K562 (cell line): ENCODE measurements around the gene TIAM1. TPM values are rescaled to one million over a fixed set of nuclear protein-coding genes. Genes with fewer than 3 reads are reported as not detected.

Experiments
- ARNT ChIP-seq, 2 experiments: fragments of 450-650 bp; IDR thresholded peaks; 2 replicates each; pipeline ENCODE4 v1.6.1; 2016; ENCODE audit warnings: mild to moderate bottlenecking in 1 of 2
- CGGBP1 ChIP-seq: fragments of 250-450 bp; sonication (Bioruptor Pico); IDR thresholded peaks from 2 replicates; pipeline ENCODE4 v1.9.0; 2021; ENCODE audit warnings: mild to moderate bottlenecking
- FOS ChIP-seq: IDR thresholded peaks from 3 replicates; pipeline ENCODE4 v1.6.1; 2011; ENCODE audit not compliant: insufficient read length; ENCODE audit errors: extremely low read depth
- PBX2 ChIP-seq, 2 experiments: IDR thresholded peaks in 1 of 2; conservative IDR thresholded peaks in 1 of 2; 2 replicates each; pipeline ENCODE4 v1.6.1; 2016; ENCODE audit warnings: low read depth in 2 of 2, mild to moderate bottlenecking in 1 of 2, missing compliant biosample characterization in 1 of 2, missing genetic modification characterization in 1 of 2, moderate library complexity in 1 of 2
- PHF20 ChIP-seq: fragments of 450-650 bp; IDR thresholded peaks from 2 replicates; pipeline ENCODE4 v1.6.1; 2018; ENCODE audit not compliant: partially characterized antibody
- PHF8 ChIP-seq: fragments of 200-600 bp; sonication (generic); IDR thresholded peaks from 2 replicates; pipeline ENCODE4 v1.6.1; 2012; ENCODE audit warnings: mixed run types, mild to moderate bottlenecking, inconsistent platforms, low read length, moderate library complexity, borderline replicate concordance
- SIN3A ChIP-seq, 2 experiments: fragments of 150-350 bp in 1 of 2; IDR thresholded peaks; 2 replicates each; pipeline ENCODE4 v1.6.1; 2011 to 2016; ENCODE audit warnings: borderline replicate concordance in 2 of 2, low read depth in 2 of 2, low read length in 2 of 2, mild to moderate bottlenecking in 2 of 2, moderate library complexity in 2 of 2; ENCODE audit not compliant: control insufficient read depth in 1 of 2
- SMARCC2 ChIP-seq: fragments of 450-650 bp; IDR thresholded peaks from 2 replicates; pipeline ENCODE4 v1.6.1; 2017; ENCODE audit warnings: antibody characterized with exemption, moderate library complexity, mild to moderate bottlenecking, low read depth
- ZFP1 ChIP-seq: fragments of 450-650 bp; formaldehyde crosslinking; IDR thresholded peaks from 2 replicates; pipeline ENCODE4 v1.4.0; 2020; ENCODE audit warnings: mild to moderate bottlenecking, mixed read lengths
- ZNF146 ChIP-seq: IDR thresholded peaks from one replicate; pipeline ENCODE4 v1.6.1; 2018; ENCODE audit warnings: missing compliant biosample characterization; ENCODE audit not compliant: unreplicated experiment
- ZNF239 ChIP-seq: fragments of 250-450 bp; sonication (Bioruptor Pico); IDR thresholded peaks from 2 replicates; pipeline ENCODE4 v1.4.0; 2020; ENCODE audit warnings: mild to moderate bottlenecking
- ZNF609 ChIP-seq: sonication (generic); formaldehyde crosslinking; IDR thresholded peaks from 2 replicates; pipeline ENCODE4 v1.8.1; 2023; ENCODE audit warnings: missing genetic modification reagents, mild to moderate bottlenecking, borderline replicate concordance
- polyA plus RNA-seq, 8 experiments: library from polyadenylated mRNA; depleted of rRNA in 4 of 8; stranded (reverse) in 5 of 8; unstranded in 3 of 8; fragments of >200 nt; fragmentation: Nextera tagmentation in 2 of 8; fragmentation: Illumina TruSeq in 1 of 8; extraction: Ambion mirVana in 2 of 8; extraction: Trizol in 1 of 8; gene quantifications; 2 replicates each; pipeline versions ENCODE4 v1.2.1 to v1.2.3, GENCODE V29; 2011 to 2014; ENCODE audit warnings: inconsistent platforms in 1 of 8, missing spikeins in 1 of 8
- total RNA-seq, 7 experiments: library from RNA; depleted of rRNA in 6 of 7; stranded (reverse); fragments of >200 nt in 6 of 7; fragmentation: Illumina TruSeq in 2 of 7; extraction: Trizol in 2 of 7; gene quantifications; 2 replicates each; pipeline versions ENCODE4 v1.2.1 to v1.2.3, GENCODE V29; 2011 to 2021; ENCODE audit warnings: low replicate concordance in 1 of 7
- TF ChIP-seq, protein P1 (sequence below): sonication (generic); formaldehyde crosslinking; IDR thresholded peaks from 2 replicates; pipeline ENCODE4 v1.8.1; 2022; ENCODE audit warnings: missing genetic modification reagents
- TF ChIP-seq, protein P2 (sequence below): fragments of 450-650 bp; formaldehyde crosslinking; IDR thresholded peaks from 2 replicates; pipeline ENCODE4 v1.4.0; 2020; ENCODE audit warnings: mild to moderate bottlenecking, mixed read lengths

The TIAM1 gene
- total and polyA plus RNA-seq, 9 of the 15 experiments (the other 6 are each of a cell fraction or from before 2014, with no cell fraction given), result 0.11 TPM; not detected in 8

- TF ChIP-seq, protein P1, sequence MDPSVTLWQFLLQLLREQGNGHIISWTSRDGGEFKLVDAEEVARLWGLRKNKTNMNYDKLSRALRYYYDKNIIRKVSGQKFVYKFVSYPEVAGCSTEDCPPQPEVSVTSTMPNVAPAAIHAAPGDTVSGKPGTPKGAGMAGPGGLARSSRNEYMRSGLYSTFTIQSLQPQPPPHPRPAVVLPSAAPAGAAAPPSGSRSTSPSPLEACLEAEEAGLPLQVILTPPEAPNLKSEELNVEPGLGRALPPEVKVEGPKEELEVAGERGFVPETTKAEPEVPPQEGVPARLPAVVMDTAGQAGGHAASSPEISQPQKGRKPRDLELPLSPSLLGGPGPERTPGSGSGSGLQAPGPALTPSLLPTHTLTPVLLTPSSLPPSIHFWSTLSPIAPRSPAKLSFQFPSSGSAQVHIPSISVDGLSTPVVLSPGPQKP, result no peak
- no peak for TF ChIP-seq CGGBP1 (CRISPR knock-in tag)
- TF ChIP-seq, protein P2, sequence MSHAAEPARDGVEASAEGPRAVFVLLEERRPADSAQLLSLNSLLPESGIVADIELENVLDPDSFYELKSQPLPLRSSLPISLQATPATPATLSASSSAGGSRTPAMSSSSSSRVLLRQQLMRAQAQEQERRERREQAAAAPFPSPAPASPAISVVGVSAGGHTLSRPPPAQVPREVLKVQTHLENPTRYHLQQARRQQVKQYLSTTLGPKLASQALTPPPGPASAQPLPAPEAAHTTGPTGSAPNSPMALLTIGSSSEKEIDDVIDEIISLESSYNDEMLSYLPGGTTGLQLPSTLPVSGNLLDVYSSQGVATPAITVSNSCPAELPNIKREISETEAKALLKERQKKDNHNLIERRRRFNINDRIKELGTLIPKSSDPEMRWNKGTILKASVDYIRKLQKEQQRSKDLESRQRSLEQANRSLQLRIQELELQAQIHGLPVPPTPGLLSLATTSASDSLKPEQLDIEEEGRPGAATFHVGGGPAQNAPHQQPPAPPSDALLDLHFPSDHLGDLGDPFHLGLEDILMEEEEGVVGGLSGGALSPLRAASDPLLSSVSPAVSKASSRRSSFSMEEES (CRISPR knock-in tag), result no peak
- TF ChIP-seq PBX2 (CRISPR knock-in tag; IDR thresholded peaks at IDR 0.05; ENCODE audit: low read depth), result no peak
- no peak for TF ChIP-seq PBX2 (tag; conservative IDR thresholded peaks at IDR 0.05; ENCODE audit: low read depth)
- TF ChIP-seq PHF20, result no peak
- TF ChIP-seq ZNF146 (CRISPR knock-in tag), result no peak
- TF ChIP-seq ZFP1, result no peak
- TF ChIP-seq SIN3A (IDR thresholded peaks at IDR 0.05; ENCODE audit: borderline replicate concordance in 2 of 2, control insufficient read depth in 1 of 2, low read depth in 2 of 2, low read length in 2 of 2), result no peak
- no peak for TF ChIP-seq ZNF239 (CRISPR knock-in tag)
- no peak for TF ChIP-seq ZNF609
- TF ChIP-seq SMARCC2, result no peak
- TF ChIP-seq FOS, result no peak
- no peak for TF ChIP-seq PHF8
- no peak for TF ChIP-seq ARNT (IDR thresholded peaks at IDR 0.05)
Measured at GRCh38 chr21:31158789-31159581, 185.1 kb downstream of the TIAM1 start (continued).
